MM.1S (cell line): ENCODE results near the gene CPLX1.

Experiments
- DNase-seq: peaks from one replicate; pipeline ENCODE4 v3.0.0-alpha.2; 2015
- H2AFZ ChIP-seq: fragments of 300-600 bp; sonication (generic); 2 replicates; pipeline ENCODE4 v1.6.0; 2016; ENCODE audit warnings: antibody characterized with exemption, low read length
- H3F3A ChIP-seq: fragments of 300-600 bp; sonication (generic); 2 replicates; pipeline ENCODE4 v1.6.1; 2016; ENCODE audit warnings: mild to moderate bottlenecking, antibody characterized with exemption, low read length, moderate library complexity, mixed read lengths; ENCODE audit not compliant: insufficient read depth
- H3K27ac ChIP-seq: fragments of 300-600 bp; sonication (generic); 2 replicates; pipeline ENCODE4 v1.5.1; 2016; ENCODE audit warnings: mild to moderate bottlenecking, low read length
- H3K27me3 ChIP-seq: fragments of 300-600 bp; sonication (generic); replicated peaks from 2 replicates; pipeline ENCODE4 v1.6.0; 2016; ENCODE audit warnings: low read length; ENCODE audit not compliant: insufficient read depth
- H3K36me3 ChIP-seq: fragments of 300-600 bp; sonication (generic); replicated peaks from 2 replicates; pipeline ENCODE4 v1.6.1; 2016; ENCODE audit warnings: mild to moderate bottlenecking, low read length, mixed read lengths; ENCODE audit not compliant: insufficient read depth
- H3K4me1 ChIP-seq: fragments of 300-600 bp; sonication (generic); 2 replicates; pipeline ENCODE4 v1.6.1; 2016; ENCODE audit warnings: low read length, mixed read lengths
- H3K4me2 ChIP-seq: fragments of 300-600 bp; sonication (generic); 2 replicates; pipeline ENCODE4 v1.6.0; 2016; ENCODE audit warnings: low read depth, low read length
- H3K4me3 ChIP-seq: fragments of 300-600 bp; sonication (generic); 2 replicates; pipeline ENCODE4 v1.5.1; 2016; ENCODE audit warnings: low read length, mixed read lengths
- H3K79me2 ChIP-seq: fragments of 300-600 bp; sonication (generic); 2 replicates; pipeline ENCODE4 v1.6.1; 2016; ENCODE audit warnings: mixed run types, low read length, mixed read lengths
- H3K9ac ChIP-seq: fragments of 300-600 bp; sonication (generic); 2 replicates; pipeline ENCODE4 v1.6.1; 2016; ENCODE audit warnings: low read length, mixed read lengths
- H3K9me2 ChIP-seq: fragments of 300-600 bp; sonication (generic); replicated peaks from 2 replicates; pipeline ENCODE4 v1.6.1; 2016; ENCODE audit warnings: mild to moderate bottlenecking, low read length, mixed read lengths; ENCODE audit not compliant: insufficient read depth
- H3K9me3 ChIP-seq: fragments of 300-600 bp; sonication (generic); replicated peaks from 2 replicates; pipeline ENCODE4 v1.6.1; 2016; ENCODE audit warnings: mild to moderate bottlenecking, low read length, mixed read lengths; ENCODE audit not compliant: insufficient read depth
- H4K20me1 ChIP-seq: fragments of 300-600 bp; sonication (generic); 2 replicates; pipeline ENCODE4 v1.6.1; 2016; ENCODE audit warnings: mild to moderate bottlenecking, low read length, moderate library complexity, mixed read lengths; ENCODE audit not compliant: insufficient read depth
- CTCF ChIP-seq: fragments of 300-600 bp; sonication (generic); IDR thresholded peaks from 2 replicates; pipeline ENCODE4 v1.5.1; 2016; ENCODE audit warnings: antibody characterized with exemption, low read length, mixed read lengths
- EZH2 ChIP-seq: fragments of 300-600 bp; sonication (generic); optimal IDR thresholded peaks from 2 replicates; pipeline ENCODE3; 2017; ENCODE audit warnings: low read depth, mild to moderate bottlenecking, antibody characterized with exemption, low read length, mixed read lengths
- EZH2phosphoT487 ChIP-seq: fragments of 300-600 bp; sonication (generic); IDR thresholded peaks from 2 replicates; pipeline ENCODE4 v1.6.1; 2018; ENCODE audit warnings: antibody characterized with exemption, low read length

Gene CPLX1

DNA sequence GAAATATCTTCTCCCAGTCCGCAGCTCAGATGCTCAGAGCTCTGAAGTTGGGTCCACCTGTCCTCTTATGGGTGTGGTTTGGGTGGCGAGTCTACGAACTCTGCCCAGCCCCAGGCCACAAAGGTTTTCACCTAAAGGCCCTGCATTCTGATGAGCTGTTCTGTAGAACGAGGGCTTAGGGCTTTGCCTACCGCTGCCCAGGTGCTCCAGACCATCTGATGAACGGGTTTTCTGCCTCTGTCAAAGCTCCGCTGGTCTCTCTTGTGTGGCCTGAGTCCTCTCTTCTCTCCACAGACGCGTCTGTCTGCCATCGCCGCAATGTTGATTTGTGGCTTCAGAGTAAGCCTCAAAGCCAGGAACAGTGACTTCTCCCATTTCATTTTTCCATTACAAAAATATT lies 28.4 kb upstream of the CPLX1 start:
- no peaks in the 10 kb centered on the region for H3K9me2 ChIP-seq
- no peak for DNase-seq
- no peaks in the 10 kb centered on the region for H3K9me3 ChIP-seq
- peaks cover 6% of the 10 kb centered on the region; the same call in 1 of the 2 replicates for H3F3A ChIP-seq
- no peak overlapping the region for H2AFZ ChIP-seq
- no peaks in the 10 kb centered on the region for H3K27me3 ChIP-seq
- no peak overlapping the region for H3K9ac ChIP-seq
- H3K36me3 ChIP-seq: peaks cover 15% of the 10 kb centered on the region; the same call in 1 of the 2 replicates
- H4K20me1 ChIP-seq: no peaks in the 10 kb centered on the region
- H3K4me1 ChIP-seq: no peaks in the 10 kb centered on the region
- H3K27ac ChIP-seq: no peak overlapping the region
- TF ChIP-seq CTCF (no peak), EZH2phosphoT487 (no peak), EZH2 (no peak)
- no peak overlapping the region for H3K4me3 ChIP-seq
- no peaks in the 10 kb centered on the region for H3K79me2 ChIP-seq
- no peak overlapping the region for H3K4me2 ChIP-seq

GRCh38 chr4:853416-853781 lies 27.5 kb upstream of the CPLX1 start:
- Histone ChIP-seq H3K4me2 (no peak overlapping the region), H3K27me3 (no peaks in the 10 kb centered on the region), H3F3A (peaks cover 6% of the 10 kb centered on the region; the same call in 1 of the 2 replicates), H3K9ac (no peak overlapping the region), H2AFZ (no peak overlapping the region), H3K4me3 (no peak overlapping the region), H3K36me3 (peaks cover 5% of the 10 kb centered on the region; the same call in 1 of the 2 replicates), H3K27ac (no peak overlapping the region), H3K4me1 (no peaks in the 10 kb centered on the region), H3K79me2 (no peaks in the 10 kb centered on the region), H3K9me2 (no peaks in the 10 kb centered on the region), H4K20me1 (no peaks in the 10 kb centered on the region), H3K9me3 (no peaks in the 10 kb centered on the region)
- DNase-seq: no peak
- TF ChIP-seq EZH2phosphoT487 (no peak), CTCF (no peak), EZH2 (no peak)

GRCh38 chr4:851701-852430 lies 25.9 kb upstream of the CPLX1 start:
- Histone ChIP-seq H3K9ac (no peak overlapping the region), H3K9me3 (no peaks in the 10 kb centered on the region), H3K4me2 (no peak overlapping the region), H4K20me1 (no peaks in the 10 kb centered on the region), H3F3A (peaks cover 4% of the 10 kb centered on the region; the same call in 1 of the 2 replicates), H3K36me3 (no peaks in the 10 kb centered on the region), H3K79me2 (no peaks in the 10 kb centered on the region), H3K27me3 (no peaks in the 10 kb centered on the region), H3K9me2 (no peaks in the 10 kb centered on the region), H3K4me1 (no peaks in the 10 kb centered on the region), H2AFZ (no peak overlapping the region), H3K4me3 (no peak overlapping the region), H3K27ac (no peak overlapping the region)
- no peak for DNase-seq
- TF ChIP-seq EZH2phosphoT487 (no peak), CTCF (no peak), EZH2 (no peak)
